HL-60 (cell line): Measurements from ENCODE around the gene HORMAD2.

Source experiments
- DNase-seq, 2 experiments: peaks; one replicate each; pipeline ENCODE4 v3.0.0-alpha.2; 2010 to 2020; ENCODE audit warnings: low read depth in 1 of 2, low spot score in 1 of 2
- H3K27ac ChIP-seq: fragments of 250-450 bp; sonication (Bioruptor Pico); replicated peaks from 2 replicates; pipeline ENCODE4 v1.5.1; 2020; ENCODE audit warnings: mild to moderate bottlenecking, moderate library complexity
- H3K27me3 ChIP-seq: fragments of 250-450 bp; sonication (Bioruptor Pico); 2 replicates; pipeline ENCODE4 v1.5.1; 2021; ENCODE audit warnings: mild to moderate bottlenecking, moderate library complexity; ENCODE audit not compliant: insufficient read depth, poor library complexity, severe bottlenecking
- H3K4me3 ChIP-seq: replicated peaks from 2 replicates; pipeline ENCODE4 v1.5.1; 2011; ENCODE audit warnings: mild to moderate bottlenecking, control low read depth, low read length; ENCODE audit not compliant: insufficient read depth
- CTCF ChIP-seq: IDR thresholded peaks from one replicate; pipeline ENCODE4 v1.5.1; 2011; ENCODE audit warnings: low read length, control low read depth, inconsistent platforms; ENCODE audit not compliant: insufficient read depth
- GABPA ChIP-seq: IDR thresholded peaks from 2 replicates; pipeline ENCODE4 v1.6.1; 2012; ENCODE audit warnings: low read depth
- POLR2AphosphoS5 ChIP-seq: IDR thresholded peaks from 2 replicates; pipeline ENCODE4 v1.6.1; 2012; ENCODE audit warnings: low read depth
- REST ChIP-seq: IDR thresholded peaks from 2 replicates; pipeline ENCODE4 v1.6.1; 2012; ENCODE audit warnings: low read depth; ENCODE audit not compliant: insufficient replicate concordance
- SPI1 ChIP-seq: IDR thresholded peaks from 2 replicates; pipeline ENCODE4 v1.6.1; 2012; ENCODE audit warnings: low read depth, mild to moderate bottlenecking, borderline replicate concordance

HORMAD2 gene

DNA sequence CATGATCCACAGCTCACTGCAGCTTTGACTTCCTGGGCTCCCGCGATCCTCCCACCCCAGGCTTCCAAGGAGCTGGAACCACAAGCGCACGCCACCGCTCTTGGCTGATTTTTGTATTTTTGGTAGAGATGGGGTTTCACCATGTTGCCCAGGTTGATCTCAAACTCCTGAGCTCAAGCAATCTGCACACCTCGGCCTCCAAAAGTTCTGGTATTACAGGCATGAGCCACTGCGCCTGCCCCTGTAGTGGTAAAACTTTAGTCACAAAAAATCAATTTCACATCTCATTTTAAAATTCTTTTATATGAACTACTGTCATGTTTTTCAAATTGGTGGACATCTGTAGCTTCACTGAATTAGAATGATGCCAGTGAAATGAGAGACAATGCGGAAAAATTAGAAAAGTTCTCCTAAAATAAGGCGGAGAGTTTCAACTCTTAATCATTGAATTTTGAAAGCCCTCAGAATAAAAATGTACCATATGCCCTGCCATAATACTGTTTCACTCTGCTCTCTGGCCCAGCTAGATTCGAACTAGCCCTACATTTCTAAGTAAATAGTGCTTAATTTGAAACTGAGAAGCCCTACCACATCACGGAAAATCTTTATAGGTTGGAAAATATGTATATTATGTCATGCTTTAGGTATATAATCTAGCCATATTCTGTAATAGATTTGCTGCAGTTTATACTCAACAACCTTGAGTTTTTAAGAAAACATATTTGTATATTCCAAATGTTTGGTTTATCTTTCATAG lies 78.7 kb downstream of the HORMAD2 start:
- DNase-seq, result no peak
- peaks cover 13% of the 10 kb centered on the region for H3K27me3 ChIP-seq
- no peak overlapping the region for H3K4me3 ChIP-seq
- no peak overlapping the region for H3K27ac ChIP-seq
- TF ChIP-seq POLR2AphosphoS5 (no peak), GABPA (no peak), SPI1 (no peak), REST (no peak), CTCF (no peak)

GRCh38 chr22:30159561-30160353 lies 79.5 kb downstream of the HORMAD2 start:
- DNase-seq, result no peak

GRCh38 chr22:30161051-30161469 lies 80.8 kb downstream of the HORMAD2 start:
- Histone ChIP-seq H3K4me3 (no peak overlapping the region), H3K27me3 (peaks cover 5% of the 10 kb centered on the region), H3K27ac (no peak overlapping the region)
- DNase-seq, result no peak
- TF ChIP-seq REST (no peak), CTCF (no peak), GABPA (no peak), SPI1 (no peak), POLR2AphosphoS5 (no peak)

More at GRCh38 chr22:30159561-30160353, 79.5 kb downstream of the HORMAD2 start:
- no peak overlapping the region for H3K4me3 ChIP-seq
- peaks cover 11% of the 10 kb centered on the region for H3K27me3 ChIP-seq
- H3K27ac ChIP-seq, result no peak overlapping the region
- no peak for TF ChIP-seq SPI1

- no peak for TF ChIP-seq CTCF
- no peak for TF ChIP-seq GABPA
- no peak for TF ChIP-seq SPI1
- TF ChIP-seq POLR2AphosphoS5, result no peak
- TF ChIP-seq REST, result no peak
- DNase-seq, result no peak
- H3K27ac ChIP-seq, result no peak overlapping the region
- peaks cover 16% of the 10 kb centered on the region for H3K27me3 ChIP-seq
- no peak overlapping the region for H3K4me3 ChIP-seq
These were observed 87.0 kb downstream of the HORMAD2 start for GRCh38 chr22:30167296-30167695.
